GM12878 (cell line): ENCODE results near the gene NUB1. TPM values are rescaled to one million over a fixed set of nuclear protein-coding genes. Genes with fewer than 3 reads are reported as not detected.

Source experiments
- DPF2 ChIP-seq: fragments of 450-650 bp; IDR thresholded peaks from 2 replicates; pipeline ENCODE4 v1.6.1; 2017; ENCODE audit warnings: mild to moderate bottlenecking
- ETV6 ChIP-seq, 2 experiments: fragments of 450-650 bp in 1 of 2; IDR thresholded peaks in 1 of 2; conservative IDR thresholded peaks in 1 of 2; 2 replicates each; pipeline ENCODE4 v1.6.1; 2014; ENCODE audit warnings: antibody characterized with exemption in 1 of 2, borderline replicate concordance in 1 of 2, low read depth in 1 of 2, mild to moderate bottlenecking in 1 of 2, moderate library complexity in 1 of 2
- IRF3 ChIP-seq: fragments of 450-650 bp; IDR thresholded peaks from 2 replicates; pipeline ENCODE4 v1.6.1; 2014; ENCODE audit warnings: mild to moderate bottlenecking
- KDM1A ChIP-seq: fragments of 200-600 bp; sonication (generic); IDR thresholded peaks from 2 replicates; pipeline ENCODE4 v1.6.1; 2016; ENCODE audit warnings: borderline replicate concordance
- NFYA ChIP-seq: IDR thresholded peaks from 2 replicates; pipeline ENCODE4 v1.6.1; 2011; ENCODE audit warnings: low read depth, mild to moderate bottlenecking, low read length, improper control_type of control experiment, borderline replicate concordance
- PAX5 ChIP-seq: IDR thresholded peaks from 2 replicates; pipeline ENCODE4 v1.6.1; 2011; ENCODE audit warnings: low read depth, low read length, borderline replicate concordance
- POLR2A ChIP-seq: IDR thresholded peaks from 2 replicates; pipeline ENCODE4 v1.6.1; 2011; ENCODE audit warnings: low read depth, mild to moderate bottlenecking, low read length
- SMARCA5 ChIP-seq: fragments of 450-650 bp; IDR thresholded peaks from 2 replicates; pipeline ENCODE4 v1.6.1; 2017; ENCODE audit warnings: mild to moderate bottlenecking
- SREBF1 ChIP-seq: IDR thresholded peaks from 2 replicates; pipeline ENCODE4 v1.6.1; 2012; ENCODE audit warnings: mild to moderate bottlenecking, low read length
- SREBF2 ChIP-seq: IDR thresholded peaks from 2 replicates; pipeline ENCODE4 v1.6.1; 2012; ENCODE audit warnings: mild to moderate bottlenecking, low read length
- TAF1 ChIP-seq: IDR thresholded peaks from 2 replicates; pipeline ENCODE4 v1.6.1; 2011; ENCODE audit warnings: mild to moderate bottlenecking, low read depth, low read length, borderline replicate concordance
- ZBTB40 ChIP-seq: fragments of 450-650 bp; IDR thresholded peaks from 2 replicates; pipeline ENCODE4 v1.6.1; 2016; ENCODE audit warnings: mild to moderate bottlenecking, moderate library complexity, borderline replicate concordance
- ZNF207 ChIP-seq: fragments of 450-650 bp; IDR thresholded peaks from 2 replicates; pipeline ENCODE4 v1.6.1; 2014; ENCODE audit warnings: antibody characterized with exemption, mild to moderate bottlenecking, borderline replicate concordance
- polyA plus RNA-seq, 11 experiments: library from polyadenylated mRNA; depleted of rRNA in 4 of 11; unstranded in 6 of 11; stranded (reverse) in 5 of 11; fragments of >200 nt; fragmentation: Nextera tagmentation in 4 of 11; fragmentation: Illumina TruSeq in 1 of 11; extraction: Ambion mirVana in 4 of 11; extraction: Trizol in 1 of 11; gene quantifications; 1 replicate in 1 of 11; 2 replicates in 10 of 11; pipeline versions ENCODE4 v1.2.1 to v1.2.3, GENCODE V29; 2011 to 2016; ENCODE audit warnings: inconsistent platforms in 2 of 11, missing spikeins in 2 of 11, low read depth in 1 of 11
- total RNA-seq, 4 experiments: library from RNA; depleted of rRNA in 3 of 4; stranded (reverse); fragments of >200 nt in 3 of 4; fragmentation: Illumina TruSeq in 1 of 4; extraction: Trizol in 1 of 4; gene quantifications; 2 replicates each; pipeline versions ENCODE4 v1.2.1 to v1.2.3, GENCODE V29; 2013 to 2021

NUB1 gene
- total and polyA plus RNA-seq, 10 of the 15 experiments (the other 5 are each of a cell fraction or from before 2014, with no cell fraction given) = 24.1 to 102 (median 49.0) TPM

GRCh38 chr7:151379534-151380198 is 38.1 kb downstream of the NUB1 start (continued):
- TF ChIP-seq ZBTB40 (no peak), SREBF2 (no peak), ETV6 (conservative IDR thresholded peaks at IDR 0.05 in 1 of 2, IDR thresholded peaks at IDR 0.05 in 1 of 2; ENCODE audit: borderline replicate concordance in 1 of 2, low read depth in 1 of 2) (no peak), SREBF1 (no peak), NFYA (no peak), IRF3 (no peak), TAF1 (no peak), KDM1A (no peak), POLR2A (no peak; the same call in 1 of the 2 replicates), ZNF207 (no peak), SMARCA5 (no peak), DPF2 (no peak), PAX5 (no peak)
